ENCODE data around the gene RSL1D1. TPM values are rescaled to one million over a fixed set of nuclear protein-coding genes. Genes with fewer than 3 reads are reported as not detected.

Gene RSL1D1
- total and polyA plus RNA-seq, 9 of the 15 experiments (the other 6 are each of a cell fraction or from before 2014, with no cell fraction given), result 259 to 753 (median 373) TPM

GRCh38 chr16:11876306-11876705 lies 25.0 kb upstream of the RSL1D1 start:
- FAIRE-seq (no peak), DNase-seq (ENCODE audit: extremely low read depth in 1 of 4, low spot score in 3 of 4) (no peak), ATAC-seq (no peak)
- intact Hi-C loops (cut with micrococcal nuclease) (no loop called here), in situ Hi-C loops (cut with MboI) (no loop called here)
- H3K9me3 ChIP-seq (replicated peaks; ENCODE audit: control insufficient read depth, insufficient read depth, low read depth, low read length), result no peaks in the 10 kb centered on the region
- H3K9me1 ChIP-seq (ENCODE audit: control insufficient read depth, insufficient read depth, low read length), result no peaks in the 10 kb centered on the region
- POLR2A ChIA-PET, result no interaction called here
- 93% methylated on average over 12 of the region's 12 CpGs for WGBS (ENCODE audit: insufficient coverage, low coverage, missing lambda C conversion rate)
- no peak overlapping the region for H3K4me3 ChIP-seq
- H3K4me1 ChIP-seq (replicated peaks in 1 of 2; ENCODE audit: control insufficient read depth in 2 of 2, insufficient read depth in 2 of 2, low read length in 2 of 2), result no peaks in the 10 kb centered on the region
- TF ChIP-seq SRF (CRISPR knock-in tag; IDR thresholded peaks at IDR 0.05) (no peak), E2F1 (CRISPR knock-in tag; IDR thresholded peaks at IDR 0.05) (no peak)
- H3K27ac ChIP-seq (ENCODE audit: extremely low read depth, low read depth, low read length), result no peak overlapping the region
- peaks cover 3% of the 10 kb centered on the region; the same call in 1 of the 3 replicates for H3K79me2 ChIP-seq (ENCODE audit: control insufficient read depth, insufficient read depth, low read length)
- H3K27me3 ChIP-seq (ENCODE audit: control insufficient read depth in 2 of 2, insufficient read depth in 2 of 2, low read length in 2 of 2), result no peaks in the 10 kb centered on the region
- H4K20me1 ChIP-seq (replicated peaks; ENCODE audit: control insufficient read depth, insufficient read depth, low read length), result no peaks in the 10 kb centered on the region
- peaks cover 89% of the 10 kb centered on the region for H3K36me3 ChIP-seq (ENCODE audit: control insufficient read depth, insufficient read depth, low read length)
- no peak overlapping the region for H3K4me2 ChIP-seq (ENCODE audit: insufficient read depth, low read length)
- no TSS peak for BruUV-seq (replicated peaks)
- no peak overlapping the region for H2AFZ ChIP-seq (ENCODE audit: low read depth, low read length)
- H3K9ac ChIP-seq (ENCODE audit: insufficient read depth in 1 of 2, low read depth in 2 of 2, low read length in 2 of 2), result no peak overlapping the region
- CTCF ChIA-PET (ENCODE audit: low intra/inter-chr PET ratio), result no interaction called here

- 81% methylated on average over 5 of the region's 5 CpGs for WGBS (ENCODE audit: insufficient coverage, low coverage, missing lambda C conversion rate)
- ATAC-seq (no peak), FAIRE-seq (no peak), DNase-seq (ENCODE audit: extremely low read depth in 1 of 4, low spot score in 3 of 4) (no peak)
- in situ Hi-C loops (cut with MboI), result no loop called here
- Histone ChIP-seq H3K27ac (ENCODE audit: extremely low read depth, low read depth, low read length) (no peak overlapping the region), H3K9me3 (replicated peaks; ENCODE audit: control insufficient read depth, insufficient read depth, low read depth, low read length) (no peaks in the 10 kb centered on the region), H2AFZ (ENCODE audit: low read depth, low read length) (no peak overlapping the region), H4K20me1 (replicated peaks; ENCODE audit: control insufficient read depth, insufficient read depth, low read length) (no peaks in the 10 kb centered on the region), H3K9ac (ENCODE audit: insufficient read depth in 1 of 2, low read depth in 2 of 2, low read length in 2 of 2) (no peak overlapping the region), H3K27me3 (ENCODE audit: control insufficient read depth in 2 of 2, insufficient read depth in 2 of 2, low read length in 2 of 2) (no peaks in the 10 kb centered on the region), H3K36me3 (ENCODE audit: control insufficient read depth, insufficient read depth, low read length) (peaks cover 88% of the 10 kb centered on the region), H3K4me1 (replicated peaks in 1 of 2; ENCODE audit: control insufficient read depth in 2 of 2, insufficient read depth in 2 of 2, low read length in 2 of 2) (no peaks in the 10 kb centered on the region), H3K4me3 (no peak overlapping the region), H3K4me2 (ENCODE audit: insufficient read depth, low read length) (no peak overlapping the region), H3K9me1 (ENCODE audit: control insufficient read depth, insufficient read depth, low read length) (no peaks in the 10 kb centered on the region), H3K79me2 (ENCODE audit: control insufficient read depth, insufficient read depth, low read length) (peaks cover 3% of the 10 kb centered on the region; the same call in 1 of the 3 replicates)
- BruUV-seq (replicated peaks), result no TSS peak
- CTCF ChIA-PET (ENCODE audit: low intra/inter-chr PET ratio), result no interaction called here
- TF ChIP-seq ZNF316 (IDR thresholded peaks at IDR 0.05), result peak; percentile 60
- peak; percentile 43; the same call in 1 of the 2 replicates for TF ChIP-seq C11orf30 (IDR thresholded peaks at IDR 0.05; ENCODE audit: low read depth)
- no peak for TF ChIP-seq TARDBP (IDR thresholded peaks at IDR 0.05)
- POLR2A ChIA-PET, result no interaction called here
- intact Hi-C loops (cut with micrococcal nuclease), result no loop called here
Observed at GRCh38 chr16:11875721-11876120, 24.4 kb upstream of the RSL1D1 start.

All from K562 (cell line).